ENCODE data around the gene CPPED1.

CPPED1 gene

DNA sequence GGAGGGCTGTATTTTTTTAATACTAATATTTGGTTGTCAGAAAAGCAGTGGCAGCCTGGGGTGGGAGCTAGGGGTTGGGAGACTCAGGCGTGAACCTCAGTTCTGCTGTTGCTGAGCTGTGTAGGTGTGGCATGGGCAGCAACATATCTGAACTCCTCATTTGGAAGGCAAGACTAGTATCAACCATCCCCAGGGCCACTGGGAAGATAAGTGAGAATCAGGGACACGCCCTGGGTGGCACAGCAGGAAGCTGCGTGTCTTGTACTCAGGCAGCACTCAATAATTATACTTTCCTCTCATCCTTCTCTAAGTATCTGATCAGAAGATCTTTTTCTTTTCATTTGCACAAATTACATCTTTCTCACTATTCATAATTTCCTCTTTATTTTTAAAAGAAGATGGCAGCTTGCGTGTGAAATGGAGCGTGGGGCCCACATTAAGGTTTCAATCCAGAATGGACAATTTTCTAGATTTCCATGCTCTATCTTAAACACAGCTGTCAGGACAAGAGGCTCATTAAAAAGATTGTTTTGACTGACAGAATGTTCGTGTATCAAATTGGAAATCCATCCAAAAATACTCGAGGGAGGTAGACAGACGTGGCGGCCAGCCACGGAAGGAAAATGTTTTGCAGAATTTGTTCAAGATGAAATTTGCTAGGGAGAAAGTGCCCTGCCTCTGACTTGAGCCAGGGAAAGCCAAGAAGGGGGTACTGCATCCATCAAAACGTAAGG is 121.1 kb downstream of the CPPED1 start:
- DNase-seq (ENCODE audit: low spot score): no peak
- no peak overlapping the region for H3K27ac ChIP-seq
- no peak overlapping the region for H3K4me3 ChIP-seq
- TF ChIP-seq CTCF (IDR thresholded peaks at IDR 0.05): no peak

GRCh38 chr16:12681653-12682052 is 122.0 kb downstream of the CPPED1 start:
- Histone ChIP-seq H3K27ac (no peak overlapping the region), H3K4me3 (no peak overlapping the region)
- no peak for TF ChIP-seq CTCF (IDR thresholded peaks at IDR 0.05)
- no peak for DNase-seq (ENCODE audit: low spot score)

DNA sequence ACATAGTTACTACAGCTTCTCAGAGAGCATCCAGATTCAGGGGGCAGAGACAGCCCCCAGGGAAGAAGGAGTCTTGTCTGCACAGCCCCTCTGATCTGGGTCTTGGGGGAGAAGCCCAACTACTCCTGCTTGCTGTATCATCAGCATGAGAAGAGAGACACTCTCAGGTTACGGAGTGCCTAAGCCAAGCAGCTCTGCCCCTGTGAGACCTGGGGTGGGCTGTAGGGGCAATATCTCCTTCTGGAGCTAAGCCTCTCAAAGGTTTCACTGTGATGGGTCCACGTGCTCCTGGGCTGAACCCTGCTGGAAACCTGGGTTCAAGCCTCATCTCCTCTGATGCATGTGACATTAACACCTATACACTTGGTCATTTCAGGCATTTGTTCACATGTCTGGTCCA is 123.2 kb downstream of the CPPED1 start:
- no peak overlapping the region for H3K4me3 ChIP-seq
- TF ChIP-seq CTCF (IDR thresholded peaks at IDR 0.05): no peak
- no peak for DNase-seq (ENCODE audit: low spot score)
- no peak overlapping the region for H3K27ac ChIP-seq

DNA sequence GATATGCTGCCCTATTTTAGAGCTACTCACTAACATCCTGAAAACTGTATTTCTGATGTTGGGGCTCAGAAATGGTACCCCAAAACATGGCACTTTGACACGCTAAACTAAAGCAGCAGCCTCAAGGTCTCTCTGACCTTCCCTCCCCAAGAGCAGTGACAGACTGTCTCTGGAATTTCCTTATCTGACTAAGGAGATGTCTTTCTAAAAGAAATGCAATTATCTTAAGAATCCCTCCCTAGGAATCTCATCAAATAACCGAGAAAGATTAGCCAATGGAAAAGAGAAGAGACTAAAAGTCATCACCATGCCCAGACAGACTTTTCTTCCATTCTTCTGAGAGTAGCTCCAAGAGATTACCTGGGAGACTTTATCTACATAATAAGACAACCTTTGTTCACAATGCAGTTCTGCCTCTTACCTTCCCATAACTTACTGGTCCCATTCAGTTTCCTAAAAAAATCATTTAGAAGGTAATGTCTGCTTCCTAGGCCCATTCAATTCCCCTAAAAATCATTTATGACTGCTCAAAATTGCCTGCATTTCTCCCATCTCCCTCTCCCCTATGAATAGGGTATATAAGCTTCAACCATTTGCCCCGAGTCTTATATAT is 123.9 kb downstream of the CPPED1 start:
- Histone ChIP-seq H3K4me3 (no peak overlapping the region), H3K27ac (no peak overlapping the region)
- no peak for DNase-seq (ENCODE audit: low spot score)
- TF ChIP-seq CTCF (IDR thresholded peaks at IDR 0.05): no peak

- Histone ChIP-seq H3K27ac (no peak overlapping the region), H3K4me3 (no peak overlapping the region)
- no peak for TF ChIP-seq CTCF (IDR thresholded peaks at IDR 0.05)
- DNase-seq (ENCODE audit: low spot score): no peak
These were observed 124.7 kb downstream of the CPPED1 start for GRCh38 chr16:12678983-12679382.

GRCh38 chr16:12677502-12677901 is 126.2 kb downstream of the CPPED1 start:
- TF ChIP-seq CTCF (IDR thresholded peaks at IDR 0.05): no peak
- Histone ChIP-seq H3K4me3 (no peak overlapping the region), H3K27ac (no peak overlapping the region)
- DNase-seq (ENCODE audit: low spot score): no peak

GRCh38 chr16:12675852-12676251 is 127.8 kb downstream of the CPPED1 start:
- H3K4me3 ChIP-seq: no peak overlapping the region

More at GRCh38 chr16:12675852-12676251, 127.8 kb downstream of the CPPED1 start:
- TF ChIP-seq CTCF (IDR thresholded peaks at IDR 0.05): no peak
- H3K27ac ChIP-seq: no peak overlapping the region
- no peak for DNase-seq (ENCODE audit: low spot score)
